Choroid plexus epithelial cell (primary cell): ENCODE results near the gene ITPR1.
"Not testable (repeated sequence)": the region's sequence is repeated elsewhere in the genome, so short reads cannot be mapped to it uniquely, and the experiment has no call there.

Experiments
- DNase-seq: peaks from one replicate; pipeline ENCODE4 v3.0.0-alpha.2; 2010; ENCODE audit warnings: low read depth
- H3K4me3 ChIP-seq: 2 replicates; pipeline ENCODE4 v1.5.1; 2011; ENCODE audit warnings: low read depth, mild to moderate bottlenecking, control low read depth, low read length, moderate library complexity
- TF ChIP-seq, protein P1 (sequence below): conservative IDR thresholded peaks from 2 replicates; pipeline ENCODE4 v1.5.1; 2011; ENCODE audit warnings: low read depth, mild to moderate bottlenecking, control low read depth, inconsistent platforms, low read length, moderate library complexity

ITPR1 gene

DNA sequence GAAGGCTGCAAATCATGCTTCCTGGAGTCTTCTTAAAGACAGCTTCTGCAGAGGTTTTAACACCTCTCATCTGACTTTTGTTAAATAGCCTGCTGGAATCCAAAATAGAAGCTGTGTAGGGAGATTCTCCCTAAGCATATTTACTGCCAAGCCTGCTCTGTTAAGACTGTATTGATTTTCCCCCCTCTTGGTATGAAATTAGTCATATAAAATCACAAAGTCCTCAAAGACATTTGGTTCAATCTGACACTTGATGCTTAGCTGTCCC is 94.6 kb downstream of the ITPR1 start:
- TF ChIP-seq, protein P1, sequence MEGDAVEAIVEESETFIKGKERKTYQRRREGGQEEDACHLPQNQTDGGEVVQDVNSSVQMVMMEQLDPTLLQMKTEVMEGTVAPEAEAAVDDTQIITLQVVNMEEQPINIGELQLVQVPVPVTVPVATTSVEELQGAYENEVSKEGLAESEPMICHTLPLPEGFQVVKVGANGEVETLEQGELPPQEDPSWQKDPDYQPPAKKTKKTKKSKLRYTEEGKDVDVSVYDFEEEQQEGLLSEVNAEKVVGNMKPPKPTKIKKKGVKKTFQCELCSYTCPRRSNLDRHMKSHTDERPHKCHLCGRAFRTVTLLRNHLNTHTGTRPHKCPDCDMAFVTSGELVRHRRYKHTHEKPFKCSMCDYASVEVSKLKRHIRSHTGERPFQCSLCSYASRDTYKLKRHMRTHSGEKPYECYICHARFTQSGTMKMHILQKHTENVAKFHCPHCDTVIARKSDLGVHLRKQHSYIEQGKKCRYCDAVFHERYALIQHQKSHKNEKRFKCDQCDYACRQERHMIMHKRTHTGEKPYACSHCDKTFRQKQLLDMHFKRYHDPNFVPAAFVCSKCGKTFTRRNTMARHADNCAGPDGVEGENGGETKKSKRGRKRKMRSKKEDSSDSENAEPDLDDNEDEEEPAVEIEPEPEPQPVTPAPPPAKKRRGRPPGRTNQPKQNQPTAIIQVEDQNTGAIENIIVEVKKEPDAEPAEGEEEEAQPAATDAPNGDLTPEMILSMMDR: no peak
- no peak for DNase-seq
- no peak overlapping the region for H3K4me3 ChIP-seq

DNA sequence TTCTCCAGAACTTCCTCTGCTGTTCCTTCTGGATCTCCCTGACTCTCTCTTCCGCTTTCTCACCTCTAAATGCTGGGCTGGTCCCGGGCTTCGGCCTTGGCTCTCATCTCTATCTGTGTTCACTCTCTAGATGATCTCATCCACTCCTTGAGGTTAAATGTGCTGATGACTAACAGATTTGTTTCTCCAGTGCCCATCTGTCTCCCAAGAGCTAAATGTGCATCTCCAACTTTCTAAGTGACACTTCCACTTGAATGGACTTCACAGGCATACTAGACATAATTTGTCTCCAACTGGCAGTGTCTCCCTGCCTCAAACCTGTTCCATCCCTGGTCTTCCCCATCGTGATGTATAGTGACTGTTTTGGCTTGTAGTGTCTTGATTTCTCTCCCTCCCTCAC is 95.3 kb downstream of the ITPR1 start:
- TF ChIP-seq, protein P1: no peak
- DNase-seq: peak; percentile 13
- H3K4me3 ChIP-seq: no peak overlapping the region

DNA sequence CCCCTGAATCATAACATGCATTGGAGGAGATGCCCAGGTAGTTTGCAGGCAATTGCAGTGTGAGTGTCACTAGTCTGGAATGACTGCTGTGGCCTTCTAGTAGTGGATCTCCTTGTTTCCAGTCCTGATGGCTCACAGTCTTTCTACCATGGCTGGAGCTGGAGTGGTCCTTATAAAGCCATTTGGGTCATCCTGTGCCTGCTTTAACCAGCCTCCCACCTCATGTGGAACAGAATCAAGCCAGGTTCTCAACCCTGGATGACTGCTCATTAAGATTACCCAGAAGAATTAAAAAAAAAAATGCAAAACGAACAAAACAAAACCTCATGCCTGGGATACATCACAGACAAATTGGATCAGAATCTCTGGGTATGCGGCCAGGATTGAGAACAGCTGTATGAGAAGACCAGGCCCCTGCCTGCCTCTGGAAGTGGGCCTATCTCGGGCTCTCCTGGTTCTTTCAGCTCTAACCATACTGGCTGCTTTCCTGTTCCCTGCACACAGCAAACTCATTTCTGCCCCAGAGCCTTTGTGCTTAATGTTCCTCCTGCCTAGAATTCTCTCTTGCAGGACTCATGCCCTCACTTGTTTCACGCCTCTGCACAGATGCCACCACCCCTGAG is 96.4 kb downstream of the ITPR1 start:
- H3K4me3 ChIP-seq: no peak overlapping the region
- TF ChIP-seq, protein P1: no peak
- DNase-seq: no peak

DNA sequence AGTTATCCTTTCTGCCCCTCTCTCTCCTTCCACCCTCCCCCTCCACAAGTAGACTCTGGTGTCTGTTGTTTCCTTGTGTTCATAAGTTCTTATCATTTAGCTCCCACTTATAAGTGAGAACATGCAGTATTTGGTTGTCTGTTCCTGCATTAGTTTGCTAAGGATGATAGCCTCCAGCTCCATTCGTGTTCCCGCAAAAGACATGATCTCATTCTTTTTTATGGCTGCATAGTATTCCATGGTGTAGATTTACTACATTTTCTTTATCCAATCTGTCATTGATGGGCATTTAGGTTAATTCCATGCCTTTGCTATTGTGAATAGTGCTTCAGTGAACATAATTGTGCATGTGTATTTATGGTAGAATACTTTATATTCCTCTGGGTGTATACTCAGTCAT is 97.7 kb downstream of the ITPR1 start:
- DNase-seq, H3K4me3 ChIP-seq: not testable (repeated sequence)

DNA sequence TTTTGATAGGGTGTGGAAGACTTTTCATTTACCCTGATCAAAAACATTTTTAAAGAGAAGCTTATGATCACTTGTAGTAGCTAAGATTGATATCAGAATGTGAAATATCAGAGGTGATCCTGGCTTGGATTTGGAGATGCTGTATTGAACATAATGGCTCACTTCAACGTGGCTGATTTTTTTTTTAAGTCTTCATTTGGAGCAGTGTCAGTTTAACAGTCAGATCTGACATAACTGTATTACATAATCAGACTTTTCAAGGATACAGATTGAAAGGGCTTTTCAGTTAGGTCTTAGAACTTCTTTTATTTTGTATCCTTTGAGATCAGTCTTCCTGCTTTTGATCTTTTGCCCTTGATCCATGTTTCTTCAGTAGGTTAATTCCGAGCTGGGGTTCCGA is 98.5 kb downstream of the ITPR1 start:
- H3K4me3 ChIP-seq: no peak overlapping the region
- no peak for DNase-seq
- TF ChIP-seq, protein P1: no peak

DNA sequence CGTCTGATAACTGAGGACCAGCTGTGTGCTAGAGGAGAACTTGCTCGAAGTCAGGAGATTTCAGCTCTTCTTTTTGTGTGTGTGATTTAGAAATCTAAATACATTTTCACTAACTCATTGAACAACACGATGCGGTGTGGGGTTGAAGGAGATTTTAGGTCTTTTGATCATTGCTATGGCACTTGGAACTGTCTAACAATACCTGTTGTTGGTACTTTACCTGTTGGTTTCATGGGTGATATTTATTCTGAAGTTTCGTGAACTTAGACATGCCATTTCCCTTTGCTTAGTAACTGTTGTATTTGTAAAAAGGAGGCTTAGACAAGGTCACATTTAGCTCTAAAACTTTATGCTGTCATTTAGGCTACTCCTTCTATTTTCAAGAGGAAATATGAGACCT is 99.9 kb downstream of the ITPR1 start:
- TF ChIP-seq, protein P1: no peak
- no peak for DNase-seq
- no peak overlapping the region for H3K4me3 ChIP-seq

DNA sequence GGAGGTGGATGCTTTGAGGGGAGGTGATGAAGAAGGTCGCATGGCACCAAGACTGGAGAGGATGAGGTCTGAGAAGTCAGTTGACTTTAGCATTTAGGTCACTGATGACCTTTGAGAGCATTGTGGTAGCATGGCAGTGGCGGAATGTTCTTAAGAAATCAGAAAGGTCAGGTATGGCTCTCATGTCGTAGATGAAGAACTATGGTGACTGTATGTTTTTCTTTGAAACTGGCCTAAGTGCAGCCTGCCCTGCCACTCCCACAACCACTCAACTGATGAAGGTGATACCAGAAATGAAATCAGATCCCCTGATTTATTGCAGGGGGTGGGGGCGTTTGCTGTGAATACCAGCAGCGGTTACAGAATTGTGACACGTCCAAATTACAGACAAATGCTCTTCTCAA is 102.6 kb downstream of the ITPR1 start:
- TF ChIP-seq, protein P1: no peak
- H3K4me3 ChIP-seq: no peak overlapping the region
- no peak for DNase-seq

DNA sequence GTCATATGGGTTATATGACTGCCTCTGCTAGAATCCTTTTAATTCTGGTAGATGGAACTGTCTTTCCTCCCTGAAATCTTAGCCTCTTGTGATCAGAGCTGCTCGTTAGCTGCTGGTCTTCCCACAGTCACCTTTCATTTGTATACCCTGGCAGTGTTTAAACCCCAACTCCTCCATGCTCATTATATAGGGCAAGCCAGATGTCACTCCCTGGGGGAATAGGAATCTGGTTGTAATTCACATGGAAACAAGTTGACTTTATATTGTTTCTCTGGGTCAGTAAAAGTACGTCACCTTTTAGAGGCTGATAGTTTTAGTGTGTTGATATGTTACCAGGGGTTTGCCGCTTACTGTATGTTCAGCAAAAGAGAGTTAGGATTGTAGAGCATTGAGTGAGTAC is 103.5 kb downstream of the ITPR1 start:
- H3K4me3 ChIP-seq: no peak overlapping the region
- no peak for DNase-seq
- TF ChIP-seq, protein P1: no peak
